ENCODE results near the gene ZNF594. TPM values are rescaled to one million over a fixed set of nuclear protein-coding genes. Genes with fewer than 3 reads are reported as not detected.

ZNF594 gene
- total and polyA plus RNA-seq, 2 of the 13 experiments (the other 11 are each of a cell fraction or from before 2014, with no cell fraction given), result 2.9 to 9.6 TPM

DNA sequence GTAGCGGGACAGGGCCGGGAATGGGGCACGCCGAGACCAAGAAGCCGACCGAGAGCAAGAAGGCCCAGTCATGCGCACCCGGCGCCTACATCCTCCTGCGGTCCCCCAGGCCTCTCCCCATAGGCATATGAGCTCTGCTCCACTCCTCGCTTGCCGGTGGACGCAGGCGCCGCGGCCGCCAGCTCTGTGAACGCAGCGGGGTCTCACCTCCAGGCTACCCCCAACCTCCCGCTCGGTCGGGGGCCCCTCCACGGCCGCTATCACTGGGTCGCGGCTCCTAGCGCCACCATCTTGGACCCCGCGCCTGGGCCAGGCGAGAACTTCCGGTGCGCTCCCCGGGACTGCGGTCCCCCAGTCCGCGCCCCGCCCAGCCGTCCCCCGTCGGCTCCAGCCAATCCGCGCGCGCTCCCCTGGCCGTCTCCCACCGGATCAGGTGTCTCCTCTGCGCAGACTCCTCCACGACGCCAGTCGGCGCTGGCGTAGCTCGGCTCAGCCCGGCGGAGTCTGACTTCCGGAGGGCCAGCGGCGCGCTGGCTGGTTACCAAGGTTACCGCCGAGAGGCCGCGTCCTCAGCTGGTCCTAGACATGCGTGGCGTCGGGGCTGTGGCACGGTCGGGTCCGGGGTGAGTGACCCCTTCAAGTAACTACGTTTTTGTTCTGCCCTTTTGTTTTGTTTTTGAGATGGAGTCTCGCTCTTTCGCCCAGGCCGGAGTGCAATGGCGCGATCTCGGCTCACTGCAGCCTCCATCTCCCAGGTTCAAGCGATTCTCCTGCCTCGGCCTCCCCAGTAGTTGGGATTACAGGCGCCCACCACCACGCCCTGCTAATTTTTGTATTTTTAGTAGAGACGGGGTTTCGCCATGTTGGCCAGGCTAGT lies at the start of gene ZNF594 (continued):
- TF ChIP-seq ARID2 (CRISPR knock-in tag; IDR thresholded peaks at IDR 0.05; ENCODE audit: borderline replicate concordance), result no peak
- no peak for TF ChIP-seq NKX3-1 (CRISPR knock-in tag; IDR thresholded peaks at IDR 0.05)
- no peak for TF ChIP-seq ZFP1 (CRISPR knock-in tag; IDR thresholded peaks at IDR 0.05)
- TF ChIP-seq AGO1 (IDR thresholded peaks at IDR 0.05; ENCODE audit: low read depth, low read length, poor library complexity, severe bottlenecking), result no peak
- TF ChIP-seq SRSF4 (IDR thresholded peaks at IDR 0.05; ENCODE audit: low read depth, low read length, poor library complexity, severe bottlenecking), result no peak
- TF ChIP-seq, protein P1, sequence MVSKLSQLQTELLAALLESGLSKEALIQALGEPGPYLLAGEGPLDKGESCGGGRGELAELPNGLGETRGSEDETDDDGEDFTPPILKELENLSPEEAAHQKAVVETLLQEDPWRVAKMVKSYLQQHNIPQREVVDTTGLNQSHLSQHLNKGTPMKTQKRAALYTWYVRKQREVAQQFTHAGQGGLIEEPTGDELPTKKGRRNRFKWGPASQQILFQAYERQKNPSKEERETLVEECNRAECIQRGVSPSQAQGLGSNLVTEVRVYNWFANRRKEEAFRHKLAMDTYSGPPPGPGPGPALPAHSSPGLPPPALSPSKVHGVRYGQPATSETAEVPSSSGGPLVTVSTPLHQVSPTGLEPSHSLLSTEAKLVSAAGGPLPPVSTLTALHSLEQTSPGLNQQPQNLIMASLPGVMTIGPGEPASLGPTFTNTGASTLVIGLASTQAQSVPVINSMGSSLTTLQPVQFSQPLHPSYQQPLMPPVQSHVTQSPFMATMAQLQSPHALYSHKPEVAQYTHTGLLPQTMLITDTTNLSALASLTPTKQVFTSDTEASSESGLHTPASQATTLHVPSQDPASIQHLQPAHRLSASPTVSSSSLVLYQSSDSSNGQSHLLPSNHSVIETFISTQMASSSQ (IDR thresholded peaks at IDR 0.05; ENCODE audit: low read depth), result no peak
- TF ChIP-seq, protein P1 (CRISPR knock-in tag; IDR thresholded peaks at IDR 0.05; ENCODE audit: borderline replicate concordance), result no peak
- peak; percentile 64; the same call in 1 of the 3 replicates for TF ChIP-seq MXI1 (IDR thresholded peaks at IDR 0.05; ENCODE audit: borderline replicate concordance, low read depth, low read length)
- peak; percentile 97 for TF ChIP-seq PHF8 (CRISPR knock-in tag; IDR thresholded peaks at IDR 0.05)
- TF ChIP-seq ZNF558 (CRISPR knock-in tag; IDR thresholded peaks at IDR 0.05; ENCODE audit: borderline replicate concordance), result no peak
- TF ChIP-seq ZNF552 (CRISPR knock-in tag; IDR thresholded peaks at IDR 0.05; ENCODE audit: borderline replicate concordance), result peak; percentile 56; the same call in 1 of the 2 replicates
- TF ChIP-seq NFIB (CRISPR knock-in tag; IDR thresholded peaks at IDR 0.05; ENCODE audit: borderline replicate concordance), result no peak
- peak; percentile 46 for TF ChIP-seq MYC (CRISPR knock-in tag; IDR thresholded peaks at IDR 0.05; ENCODE audit: borderline replicate concordance)
- TF ChIP-seq SUZ12 (IDR thresholded peaks at IDR 0.05; ENCODE audit: low read depth, low read length), result no peak
- no peak for TF ChIP-seq ZNF383 (CRISPR knock-in tag; IDR thresholded peaks at IDR 0.05; ENCODE audit: borderline replicate concordance)
- 0 out of 2 replicates have a peak, but pooled peaks have one; percentile 38 for TF ChIP-seq SMAD3 (CRISPR knock-in tag; IDR thresholded peaks at IDR 0.05)
- TF ChIP-seq ZNF207 (IDR thresholded peaks at IDR 0.05; ENCODE audit: borderline replicate concordance), result no peak
- TF ChIP-seq, protein P2, sequence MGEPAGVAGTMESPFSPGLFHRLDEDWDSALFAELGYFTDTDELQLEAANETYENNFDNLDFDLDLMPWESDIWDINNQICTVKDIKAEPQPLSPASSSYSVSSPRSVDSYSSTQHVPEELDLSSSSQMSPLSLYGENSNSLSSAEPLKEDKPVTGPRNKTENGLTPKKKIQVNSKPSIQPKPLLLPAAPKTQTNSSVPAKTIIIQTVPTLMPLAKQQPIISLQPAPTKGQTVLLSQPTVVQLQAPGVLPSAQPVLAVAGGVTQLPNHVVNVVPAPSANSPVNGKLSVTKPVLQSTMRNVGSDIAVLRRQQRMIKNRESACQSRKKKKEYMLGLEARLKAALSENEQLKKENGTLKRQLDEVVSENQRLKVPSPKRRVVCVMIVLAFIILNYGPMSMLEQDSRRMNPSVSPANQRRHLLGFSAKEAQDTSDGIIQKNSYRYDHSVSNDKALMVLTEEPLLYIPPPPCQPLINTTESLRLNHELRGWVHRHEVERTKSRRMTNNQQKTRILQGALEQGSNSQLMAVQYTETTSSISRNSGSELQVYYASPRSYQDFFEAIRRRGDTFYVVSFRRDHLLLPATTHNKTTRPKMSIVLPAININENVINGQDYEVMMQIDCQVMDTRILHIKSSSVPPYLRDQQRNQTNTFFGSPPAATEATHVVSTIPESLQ (CRISPR knock-in tag; conservative IDR thresholded peaks at IDR 0.05), result no peak
- TF ChIP-seq ZNF850 (CRISPR knock-in tag; conservative IDR thresholded peaks at IDR 0.05), result no peak
- TF ChIP-seq, protein P3, sequence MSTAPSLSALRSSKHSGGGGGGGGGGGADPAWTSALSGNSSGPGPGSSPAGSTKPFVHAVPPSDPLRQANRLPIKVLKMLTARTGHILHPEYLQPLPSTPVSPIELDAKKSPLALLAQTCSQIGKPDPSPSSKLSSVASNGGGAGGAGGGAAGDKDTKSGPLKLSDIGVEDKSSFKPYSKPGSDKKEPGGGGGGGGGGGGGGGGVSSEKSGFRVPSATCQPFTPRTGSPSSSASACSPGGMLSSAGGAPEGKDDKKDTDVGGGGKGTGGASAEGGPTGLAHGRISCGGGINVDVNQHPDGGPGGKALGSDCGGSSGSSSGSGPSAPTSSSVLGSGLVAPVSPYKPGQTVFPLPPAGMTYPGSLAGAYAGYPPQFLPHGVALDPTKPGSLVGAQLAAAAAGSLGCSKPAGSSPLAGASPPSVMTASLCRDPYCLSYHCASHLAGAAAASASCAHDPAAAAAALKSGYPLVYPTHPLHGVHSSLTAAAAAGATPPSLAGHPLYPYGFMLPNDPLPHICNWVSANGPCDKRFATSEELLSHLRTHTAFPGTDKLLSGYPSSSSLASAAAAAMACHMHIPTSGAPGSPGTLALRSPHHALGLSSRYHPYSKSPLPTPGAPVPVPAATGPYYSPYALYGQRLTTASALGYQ (CRISPR knock-in tag; IDR thresholded peaks at IDR 0.05), result peak; percentile 11; the same call in 1 of the 2 replicates
- TF ChIP-seq, protein P4, sequence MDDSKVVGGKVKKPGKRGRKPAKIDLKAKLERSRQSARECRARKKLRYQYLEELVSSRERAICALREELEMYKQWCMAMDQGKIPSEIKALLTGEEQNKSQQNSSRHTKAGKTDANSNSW (CRISPR knock-in tag; IDR thresholded peaks at IDR 0.05; ENCODE audit: borderline replicate concordance), result no peak
